OCI-LY7 (cell line): ENCODE results near the gene KIF19. TPM values are rescaled to one million over a fixed set of nuclear protein-coding genes. Genes with fewer than 3 reads are reported as not detected.

Source experiments
- BruUV-seq: library from RNA; stranded (reverse); fragments of 400-500 nt; replicated peaks from 2 replicates; lab custom pipeline; 2021; lab: Mats Ljungman, UMichigan
- CTCF ChIA-PET: fragments of 300-600 bp; sonication (Branson Sonifier 250); formaldehyde crosslinking; loops from one replicate; lab custom pipeline; 2022; ENCODE audit warnings: antibody characterized with exemption; ENCODE audit not compliant: unreplicated experiment; lab: Charles Lee
- POLR2A ChIA-PET: fragments of 300-600 bp; sonication (Branson Sonifier 250); formaldehyde crosslinking; loops from one replicate; lab custom pipeline; 2022; ENCODE audit warnings: antibody characterized with exemption; lab: Charles Lee
- DNase-seq: peaks from one replicate; pipeline ENCODE4 v3.0.0-alpha.2; 2015; ENCODE audit warnings: low spot score
- H2AFZ ChIP-seq: fragments of 200-600 bp; sonication (generic), shearing (Covaris generic); 2 replicates; pipeline ENCODE4 v1.6.1; 2014; ENCODE audit warnings: mild to moderate bottlenecking, antibody characterized with exemption, low read length, moderate library complexity
- H3K27ac ChIP-seq: fragments of 200-600 bp; sonication (generic); 2 replicates; pipeline ENCODE4 v1.5.1; 2014; ENCODE audit warnings: mixed run types, low read depth, mild to moderate bottlenecking, moderate library complexity, low read length, inconsistent platforms; ENCODE audit not compliant: poor library complexity, severe bottlenecking
- H3K36me3 ChIP-seq: fragments of 200-600 bp; sonication (generic); 2 replicates; pipeline ENCODE4 v1.6.1; 2014; ENCODE audit warnings: mild to moderate bottlenecking, antibody characterized with exemption, low read length, moderate library complexity, mixed read lengths; ENCODE audit not compliant: insufficient read depth
- H3K4me1 ChIP-seq: fragments of 200-600 bp; sonication (generic); 2 replicates; pipeline ENCODE4 v1.5.1; 2014; ENCODE audit warnings: mild to moderate bottlenecking, low read length; ENCODE audit not compliant: insufficient read depth, poor library complexity, severe bottlenecking
- H3K4me2 ChIP-seq: fragments of 200-600 bp; sonication (generic); 2 replicates; pipeline ENCODE4 v1.6.1; 2014; ENCODE audit warnings: mild to moderate bottlenecking, low read length
- H3K4me3 ChIP-seq: fragments of 200-600 bp; sonication (generic); 2 replicates; pipeline ENCODE4 v1.5.1; 2014; ENCODE audit warnings: mild to moderate bottlenecking, low read depth, low read length; ENCODE audit not compliant: poor library complexity, severe bottlenecking
- H3K79me2 ChIP-seq: fragments of 200-600 bp; sonication (generic); 2 replicates; pipeline ENCODE4 v1.6.1; 2016; ENCODE audit warnings: low read depth, mild to moderate bottlenecking, low read length, moderate library complexity, mixed read lengths; ENCODE audit not compliant: insufficient read depth
- H3K9me2 ChIP-seq: fragments of 200-600 bp; sonication (generic); 2 replicates; pipeline ENCODE4 v1.6.1; 2016; ENCODE audit warnings: mild to moderate bottlenecking, low read length, mixed read lengths; ENCODE audit not compliant: insufficient read depth
- H3K9me3 ChIP-seq: fragments of 200-600 bp; sonication (generic); 2 replicates; pipeline ENCODE4 v1.6.1; 2014; ENCODE audit warnings: mild to moderate bottlenecking, mixed run types, low read length, mixed read lengths
- H4K20me1 ChIP-seq: fragments of 200-600 bp; sonication (generic); 2 replicates; pipeline ENCODE4 v1.6.1; 2014; ENCODE audit warnings: mild to moderate bottlenecking, antibody characterized with exemption, low read length, moderate library complexity, mixed read lengths; ENCODE audit not compliant: insufficient read depth
- CTCF ChIP-seq: fragments of 200-600 bp; sonication (generic); conservative IDR thresholded peaks from 2 replicates; pipeline ENCODE4 v1.5.1; 2014; ENCODE audit warnings: mild to moderate bottlenecking, antibody characterized with exemption, low read length, moderate library complexity, mixed read lengths
- EZH2phosphoT487 ChIP-seq: fragments of 200-600 bp; sonication (generic); IDR thresholded peaks from 2 replicates; pipeline ENCODE4 v1.6.1; 2018; ENCODE audit warnings: low read depth, borderline replicate concordance, mild to moderate bottlenecking, mixed run types, antibody characterized with exemption, low read length, moderate library complexity, mixed read lengths
- intact Hi-C: fragments of 100-400 bp; cut with micrococcal nuclease; formaldehyde crosslinking; loops from one replicate; pipeline ENCODE4 v1.10.0; 2022; ENCODE audit not compliant: unreplicated experiment
- total RNA-seq, 2 experiments: library from RNA; depleted of rRNA in 1 of 2; stranded (reverse); fragments of >200 nt in 1 of 2; shearing (Covaris generic) in 1 of 2; gene quantifications; 2 replicates each; pipeline ENCODE4 v1.2.3, GENCODE V29; 2014 to 2022

KIF19 gene
- total RNA-seq, 2 experiments from 2014 or later: not detected

GRCh38 chr17:74318391-74318790, 7.6 kb upstream of the KIF19 start:
- H3K79me2 ChIP-seq: no peaks in the 10 kb centered on the region
- no peak for DNase-seq
- no peaks in the 10 kb centered on the region for H3K9me3 ChIP-seq
- no peaks in the 10 kb centered on the region for H3K9me2 ChIP-seq
- no peak overlapping the region for H3K4me3 ChIP-seq
- no peaks in the 10 kb centered on the region for H3K4me1 ChIP-seq
- no peak overlapping the region for H3K4me2 ChIP-seq
- H4K20me1 ChIP-seq: no peaks in the 10 kb centered on the region
- no TSS peak for BruUV-seq
- H2AFZ ChIP-seq: no peak overlapping the region
- ChIA-PET CTCF (no interaction called here), POLR2A (no interaction called here)
- no peak overlapping the region for H3K27ac ChIP-seq
- no peaks in the 10 kb centered on the region for H3K36me3 ChIP-seq
- intact Hi-C loops: no loop called here
- TF ChIP-seq EZH2phosphoT487: no peak
- no peak for TF ChIP-seq CTCF

- DNase-seq: no peak
- CTCF ChIA-PET: no interaction called here
- Histone ChIP-seq H3K36me3 (no peaks in the 10 kb centered on the region), H3K4me3 (no peak overlapping the region), H3K79me2 (no peaks in the 10 kb centered on the region), H2AFZ (no peak overlapping the region), H3K4me1 (no peaks in the 10 kb centered on the region), H3K9me3 (no peaks in the 10 kb centered on the region), H4K20me1 (no peaks in the 10 kb centered on the region), H3K27ac (no peak overlapping the region), H3K4me2 (no peak overlapping the region), H3K9me2 (no peaks in the 10 kb centered on the region)
- no TSS peak for BruUV-seq
- intact Hi-C loops: no loop called here
- TF ChIP-seq EZH2phosphoT487: no peak
- no peak for TF ChIP-seq CTCF
- POLR2A ChIA-PET: no interaction called here
Observed at GRCh38 chr17:74324521-74324920, 1.5 kb upstream of the KIF19 start.

- H3K4me3 ChIP-seq: no peak overlapping the region
- H3K4me2 ChIP-seq: no peak overlapping the region
- H3K4me1 ChIP-seq: no peaks in the 10 kb centered on the region
- H3K27ac ChIP-seq: no peak overlapping the region
- no peak for DNase-seq
- TF ChIP-seq CTCF (no peak), EZH2phosphoT487 (no peak)
- H3K36me3 ChIP-seq: no peaks in the 10 kb centered on the region
- H4K20me1 ChIP-seq: no peaks in the 10 kb centered on the region
- H3K79me2 ChIP-seq: no peaks in the 10 kb centered on the region
- no peaks in the 10 kb centered on the region for H3K9me2 ChIP-seq
- intact Hi-C loops: no loop called here
- CTCF ChIA-PET: no interaction called here
- no peaks in the 10 kb centered on the region for H3K9me3 ChIP-seq
- no TSS peak for BruUV-seq
- H2AFZ ChIP-seq: no peak overlapping the region
- POLR2A ChIA-PET: no interaction called here
Observed at GRCh38 chr17:74325376-74325742, 667 bp upstream of the KIF19 start.
